Prostate gland (tissue), 2 donors: Measurements from ENCODE around the gene TAX1BP1.
A peak's percentile ranks its signal among the peaks of the same experiment; 100 is the strongest.

Experiments
- POLR2A ChIP-seq: fragments of 450-650 bp; IDR thresholded peaks from one replicate; pipeline ENCODE4 v1.6.1; 2016; ENCODE audit warnings: antibody characterized with exemption, mild to moderate bottlenecking
- TF ChIP-seq, protein P1 (sequence below), 4 experiments: fragments of 200-600 bp in 2 of 4; fragments of 450-650 bp in 2 of 4; sonication (generic) in 2 of 4; IDR thresholded peaks; 1 replicate in 3 of 4; 2 replicates in 1 of 4; pipeline ENCODE4 v1.5.1; 2016 to 2019; ENCODE audit warnings: antibody characterized with exemption in 4 of 4, mild to moderate bottlenecking in 2 of 4, moderate library complexity in 2 of 4

DNA sequence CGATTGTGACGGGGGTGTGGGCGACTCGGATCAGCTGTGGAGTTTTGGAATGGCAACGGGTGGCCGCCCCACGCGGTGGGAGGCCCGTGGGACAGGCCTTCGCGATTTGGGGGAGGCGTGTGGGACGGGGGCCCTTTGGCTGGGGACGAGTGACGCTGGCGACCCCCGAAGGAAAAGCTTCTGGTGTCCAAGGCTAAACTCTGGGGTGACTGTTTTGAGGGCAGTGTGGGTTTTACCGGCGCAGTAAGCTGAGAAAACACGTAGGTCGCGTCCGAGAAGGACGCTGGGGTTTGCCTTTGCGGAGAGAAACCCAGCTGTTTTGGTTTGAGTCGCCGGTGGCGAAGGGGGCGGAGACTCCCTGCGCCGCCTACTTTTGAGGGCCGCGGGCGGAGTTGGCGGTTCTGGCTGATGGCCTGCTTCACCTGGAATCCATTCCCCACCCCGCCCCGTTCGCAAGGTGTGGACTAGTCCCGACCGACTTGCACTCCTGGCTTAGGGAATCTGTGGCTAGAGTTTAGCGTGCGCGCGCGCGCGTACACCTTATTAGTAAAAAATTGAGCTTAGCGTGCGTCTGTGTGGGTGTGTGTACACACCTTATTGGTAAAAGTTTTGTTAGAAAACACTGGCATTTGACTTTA is 606 bp downstream of the TAX1BP1 start:
- TF ChIP-seq POLR2A: peak; percentile 94
- TF ChIP-seq, protein P1, sequence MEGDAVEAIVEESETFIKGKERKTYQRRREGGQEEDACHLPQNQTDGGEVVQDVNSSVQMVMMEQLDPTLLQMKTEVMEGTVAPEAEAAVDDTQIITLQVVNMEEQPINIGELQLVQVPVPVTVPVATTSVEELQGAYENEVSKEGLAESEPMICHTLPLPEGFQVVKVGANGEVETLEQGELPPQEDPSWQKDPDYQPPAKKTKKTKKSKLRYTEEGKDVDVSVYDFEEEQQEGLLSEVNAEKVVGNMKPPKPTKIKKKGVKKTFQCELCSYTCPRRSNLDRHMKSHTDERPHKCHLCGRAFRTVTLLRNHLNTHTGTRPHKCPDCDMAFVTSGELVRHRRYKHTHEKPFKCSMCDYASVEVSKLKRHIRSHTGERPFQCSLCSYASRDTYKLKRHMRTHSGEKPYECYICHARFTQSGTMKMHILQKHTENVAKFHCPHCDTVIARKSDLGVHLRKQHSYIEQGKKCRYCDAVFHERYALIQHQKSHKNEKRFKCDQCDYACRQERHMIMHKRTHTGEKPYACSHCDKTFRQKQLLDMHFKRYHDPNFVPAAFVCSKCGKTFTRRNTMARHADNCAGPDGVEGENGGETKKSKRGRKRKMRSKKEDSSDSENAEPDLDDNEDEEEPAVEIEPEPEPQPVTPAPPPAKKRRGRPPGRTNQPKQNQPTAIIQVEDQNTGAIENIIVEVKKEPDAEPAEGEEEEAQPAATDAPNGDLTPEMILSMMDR (IDR thresholded peaks at IDR 0.05): peak in 1 of 4 experiments; percentile 10
